ENCODE results near the gene ANO7. TPM values are rescaled to one million over a fixed set of nuclear protein-coding genes. Genes with fewer than 3 reads are reported as not detected.
A peak's percentile ranks its signal among the peaks of the same experiment; 100 is the strongest.

The ANO7 gene
- total and polyA plus RNA-seq, 2 of the 13 experiments (the other 11 are each of a cell fraction or from before 2014, with no cell fraction given): 4.1 to 4.9 TPM

GRCh38 chr2:241149675-241149924, 38.9 kb upstream of the ANO7 start (continued):
- TF ChIP-seq SIN3B (IDR thresholded peaks at IDR 0.05; ENCODE audit: low read length) (no peak), ELF1 (CRISPR knock-in tag; IDR thresholded peaks at IDR 0.05) (no peak), KLF15 (CRISPR knock-in tag; IDR thresholded peaks at IDR 0.05; ENCODE audit: borderline replicate concordance) (no peak; the same call in 1 of the 2 replicates), SIX4 (CRISPR knock-in tag; IDR thresholded peaks at IDR 0.05) (no peak), TBP (CRISPR knock-in tag; IDR thresholded peaks at IDR 0.05) (no peak), GPN1 (CRISPR knock-in tag; IDR thresholded peaks at IDR 0.05; ENCODE audit: borderline replicate concordance) (no peak), NCOA1 (CRISPR knock-in tag; IDR thresholded peaks at IDR 0.05) (no peak), ZSCAN29 (CRISPR knock-in tag; conservative IDR thresholded peaks at IDR 0.05) (peak; percentile 2; the same call in 1 of the 2 replicates), ZNF674 (CRISPR knock-in tag; IDR thresholded peaks at IDR 0.05; ENCODE audit: low read depth) (no peak), CBX2 (IDR thresholded peaks at IDR 0.05; ENCODE audit: low read depth, low read length) (no peak), CBX2 (CRISPR knock-in tag; IDR thresholded peaks at IDR 0.05; ENCODE audit: low read depth) (no peak), ZBTB42 (CRISPR knock-in tag; IDR thresholded peaks at IDR 0.05) (no peak)
- TF ChIP-seq, protein P1, sequence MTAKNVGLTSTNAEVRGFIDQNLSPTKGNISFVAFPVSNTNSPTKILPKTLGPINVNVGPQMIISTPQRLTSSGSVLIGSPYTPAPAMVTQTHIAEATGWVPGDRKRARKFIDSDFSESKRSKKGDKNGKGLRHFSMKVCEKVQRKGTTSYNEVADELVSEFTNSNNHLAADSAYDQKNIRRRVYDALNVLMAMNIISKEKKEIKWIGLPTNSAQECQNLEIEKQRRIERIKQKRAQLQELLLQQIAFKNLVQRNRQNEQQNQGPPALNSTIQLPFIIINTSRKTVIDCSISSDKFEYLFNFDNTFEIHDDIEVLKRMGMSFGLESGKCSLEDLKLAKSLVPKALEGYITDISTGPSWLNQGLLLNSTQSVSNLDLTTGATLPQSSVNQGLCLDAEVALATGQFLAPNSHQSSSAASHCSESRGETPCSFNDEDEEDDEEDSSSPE (CRISPR knock-in tag; IDR thresholded peaks at IDR 0.05): no peak
- TF ChIP-seq, protein P2, sequence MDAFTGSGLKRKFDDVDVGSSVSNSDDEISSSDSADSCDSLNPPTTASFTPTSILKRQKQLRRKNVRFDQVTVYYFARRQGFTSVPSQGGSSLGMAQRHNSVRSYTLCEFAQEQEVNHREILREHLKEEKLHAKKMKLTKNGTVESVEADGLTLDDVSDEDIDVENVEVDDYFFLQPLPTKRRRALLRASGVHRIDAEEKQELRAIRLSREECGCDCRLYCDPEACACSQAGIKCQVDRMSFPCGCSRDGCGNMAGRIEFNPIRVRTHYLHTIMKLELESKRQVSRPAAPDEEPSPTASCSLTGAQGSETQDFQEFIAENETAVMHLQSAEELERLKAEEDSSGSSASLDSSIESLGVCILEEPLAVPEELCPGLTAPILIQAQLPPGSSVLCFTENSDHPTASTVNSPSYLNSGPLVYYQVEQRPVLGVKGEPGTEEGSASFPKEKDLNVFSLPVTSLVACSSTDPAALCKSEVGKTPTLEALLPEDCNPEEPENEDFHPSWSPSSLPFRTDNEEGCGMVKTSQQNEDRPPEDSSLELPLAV (CRISPR knock-in tag; conservative IDR thresholded peaks at IDR 0.05; ENCODE audit: low read depth): no peak
- TF ChIP-seq, protein P3, sequence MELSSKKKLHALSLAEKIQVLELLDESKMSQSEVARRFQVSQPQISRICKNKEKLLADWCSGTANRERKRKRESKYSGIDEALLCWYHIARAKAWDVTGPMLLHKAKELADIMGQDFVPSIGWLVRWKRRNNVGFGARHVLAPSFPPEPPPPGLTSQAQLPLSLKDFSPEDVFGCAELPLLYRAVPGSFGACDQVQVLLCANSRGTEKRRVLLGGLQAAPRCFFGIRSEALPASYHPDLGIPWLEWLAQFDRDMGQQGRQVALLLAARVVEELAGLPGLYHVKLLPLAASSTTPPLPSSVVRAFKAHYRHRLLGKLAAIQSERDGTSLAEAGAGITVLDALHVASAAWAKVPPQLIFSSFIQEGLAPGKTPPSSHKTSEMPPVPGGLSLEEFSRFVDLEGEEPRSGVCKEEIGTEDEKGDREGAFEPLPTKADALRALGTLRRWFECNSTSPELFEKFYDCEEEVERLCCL (CRISPR knock-in tag; IDR thresholded peaks at IDR 0.05; ENCODE audit: borderline replicate concordance): no peak
- TF ChIP-seq, protein P4, sequence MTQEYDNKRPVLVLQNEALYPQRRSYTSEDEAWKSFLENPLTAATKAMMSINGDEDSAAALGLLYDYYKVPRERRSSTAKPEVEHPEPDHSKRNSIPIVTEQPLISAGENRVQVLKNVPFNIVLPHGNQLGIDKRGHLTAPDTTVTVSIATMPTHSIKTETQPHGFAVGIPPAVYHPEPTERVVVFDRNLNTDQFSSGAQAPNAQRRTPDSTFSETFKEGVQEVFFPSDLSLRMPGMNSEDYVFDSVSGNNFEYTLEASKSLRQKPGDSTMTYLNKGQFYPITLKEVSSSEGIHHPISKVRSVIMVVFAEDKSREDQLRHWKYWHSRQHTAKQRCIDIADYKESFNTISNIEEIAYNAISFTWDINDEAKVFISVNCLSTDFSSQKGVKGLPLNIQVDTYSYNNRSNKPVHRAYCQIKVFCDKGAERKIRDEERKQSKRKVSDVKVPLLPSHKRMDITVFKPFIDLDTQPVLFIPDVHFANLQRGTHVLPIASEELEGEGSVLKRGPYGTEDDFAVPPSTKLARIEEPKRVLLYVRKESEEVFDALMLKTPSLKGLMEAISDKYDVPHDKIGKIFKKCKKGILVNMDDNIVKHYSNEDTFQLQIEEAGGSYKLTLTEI (CRISPR knock-in tag; conservative IDR thresholded peaks at IDR 0.05): no peak
